Femur (tissue), 1 donor: ENCODE results near the gene SETBP1.

Experiments
- DNase-seq: peaks from one replicate; pipeline ENCODE4 v3.0.0-alpha.2; 2017

SETBP1 gene

GRCh38 chr18:44950685-44951195 lies 270.1 kb downstream of the SETBP1 start:
- DNase-seq: no peak

- DNase-seq: no peak
Measured at GRCh38 chr18:44951748-44952147, 271.1 kb downstream of the SETBP1 start.

GRCh38 chr18:44954257-44954656 lies 273.6 kb downstream of the SETBP1 start:
- no peak for DNase-seq

- DNase-seq: no peak
Measured at GRCh38 chr18:44955825-44956224, 275.1 kb downstream of the SETBP1 start.

- no peak for DNase-seq
Measured at GRCh38 chr18:44957025-44957424, 276.3 kb downstream of the SETBP1 start.

GRCh38 chr18:44957461-44957860 lies 276.8 kb downstream of the SETBP1 start:
- no peak for DNase-seq

- no peak for DNase-seq
Measured at GRCh38 chr18:44958040-44958439, 277.4 kb downstream of the SETBP1 start.

GRCh38 chr18:44958455-44958854 lies 277.8 kb downstream of the SETBP1 start:
- DNase-seq: no peak

GRCh38 chr18:44959013-44959412 lies 278.3 kb downstream of the SETBP1 start:
- no peak for DNase-seq

GRCh38 chr18:44960580-44960979 lies 279.9 kb downstream of the SETBP1 start:
- DNase-seq: no peak

- no peak for DNase-seq
Measured at GRCh38 chr18:44961288-44961995, 280.8 kb downstream of the SETBP1 start.

- DNase-seq: no peak
Measured at GRCh38 chr18:44967599-44967998, 286.9 kb downstream of the SETBP1 start.

- DNase-seq: no peak
Measured at GRCh38 chr18:44968336-44968735, 287.6 kb downstream of the SETBP1 start.

GRCh38 chr18:44969214-44969795 lies 288.6 kb downstream of the SETBP1 start:
- DNase-seq: no peak

GRCh38 chr18:44973282-44973681 lies 292.6 kb downstream of the SETBP1 start:
- DNase-seq: no peak

GRCh38 chr18:44974174-44974573 lies 293.5 kb downstream of the SETBP1 start:
- DNase-seq: no peak

- DNase-seq: no peak
Measured at GRCh38 chr18:44977856-44978255, 297.2 kb downstream of the SETBP1 start.

- no peak for DNase-seq
Measured at GRCh38 chr18:44979748-44980147, 299.1 kb downstream of the SETBP1 start.

- no peak for DNase-seq
Measured at GRCh38 chr18:44981121-44981520, 300.4 kb downstream of the SETBP1 start.

GRCh38 chr18:44986933-44987332 lies 306.2 kb downstream of the SETBP1 start:
- DNase-seq: no peak

GRCh38 chr18:44987371-44987770 lies 306.7 kb downstream of the SETBP1 start:
- no peak for DNase-seq

- DNase-seq: no peak
Measured at GRCh38 chr18:44988821-44989587, 308.3 kb downstream of the SETBP1 start.

GRCh38 chr18:44996261-44996660 lies 315.6 kb downstream of the SETBP1 start:
- DNase-seq: no peak

GRCh38 chr18:44997174-44997573 lies 316.5 kb downstream of the SETBP1 start:
- DNase-seq: no peak
